ENCODE results near the gene CD81. TPM values are rescaled to one million over a fixed set of nuclear protein-coding genes. Genes with fewer than 3 reads are reported as not detected.

CD81 gene
- total RNA-seq, 4 donors from 2014 or later = 327 to 576 (median 541) TPM

GRCh38 chr11:2390091-2390724 lies 13.1 kb downstream of the CD81 start:
- peak overlapping the region in 1 of 2 donors; percentile 11 for H3K4me3 ChIP-seq
- ATAC-seq = peak; percentile 31
- H3K9me3 ChIP-seq = no peaks in the 10 kb centered on the region
- H3K36me3 ChIP-seq = peaks cover 0 to 56% of the 10 kb centered on the region in 2 donors
- no peak for TF ChIP-seq EP300 (IDR thresholded peaks at IDR 0.05)
- no peak for TF ChIP-seq CTCF (IDR thresholded peaks at IDR 0.05)
- no peak for TF ChIP-seq POLR2A (IDR thresholded peaks at IDR 0.05)
- peak; percentile 63 for TF ChIP-seq POLR2AphosphoS5 (IDR thresholded peaks at IDR 0.05)
- 37 to 40% methylated on average over 2 of the region's 23 CpGs for WGBS, 2 donors (ENCODE audit: low coverage in 1 of 2)
- peaks cover 21 to 100% (median 60%) of the 10 kb centered on the region in 3 donors for H3K4me1 ChIP-seq
- peak overlapping the region; percentile 77 to 100 (median 100) for H3K27ac ChIP-seq
- H3K27me3 ChIP-seq = no peaks in the 10 kb centered on the region

DNA sequence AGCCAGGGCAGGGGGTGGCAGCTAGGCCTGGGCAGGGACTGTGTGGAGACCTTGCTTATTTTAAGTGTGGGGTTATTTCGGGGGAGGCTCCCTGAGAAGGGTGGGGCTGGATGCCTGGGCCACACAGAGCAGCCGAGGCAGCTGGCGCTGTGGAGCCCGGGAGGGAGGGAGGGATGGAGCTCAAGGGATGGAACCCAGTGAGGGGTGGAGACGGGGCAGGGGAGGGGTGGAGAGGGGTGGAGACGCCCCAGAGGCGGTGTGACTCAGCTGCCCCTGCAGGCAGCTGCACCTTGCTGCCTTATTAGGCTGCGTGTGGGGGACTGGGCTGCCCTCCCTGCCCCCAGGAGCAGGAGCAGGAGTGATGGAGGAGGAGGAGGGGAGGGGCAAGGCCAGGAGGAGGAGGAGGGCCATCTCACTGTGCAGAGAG lies 13.6 kb downstream of the CD81 start:
- H3K4me1 ChIP-seq = peaks cover 21 to 98% (median 55%) of the 10 kb centered on the region in 3 donors
- peaks cover 0 to 58% of the 10 kb centered on the region in 2 donors for H3K36me3 ChIP-seq
- peak; percentile 89 for ATAC-seq
- H3K27me3 ChIP-seq = no peaks in the 10 kb centered on the region
- H3K9me3 ChIP-seq = no peaks in the 10 kb centered on the region
- no peak for TF ChIP-seq POLR2A (IDR thresholded peaks at IDR 0.05)
- TF ChIP-seq EP300 (IDR thresholded peaks at IDR 0.05) = no peak
- TF ChIP-seq CTCF (IDR thresholded peaks at IDR 0.05) = peak in 1 of 4 experiments; percentile 8
- TF ChIP-seq POLR2AphosphoS5 (IDR thresholded peaks at IDR 0.05) = peak; percentile 71
- H3K27ac ChIP-seq = peak overlapping the region; percentile 77 to 100 (median 100)
- H3K4me3 ChIP-seq = peak overlapping the region in 1 of 2 donors; percentile 11
- 35% methylated on average over 3 of the region's 8 CpGs; no CpG with 5 or more reads in 1 of the 2 donors for WGBS, 2 donors (ENCODE audit: low coverage in 1 of 2)

- H3K36me3 ChIP-seq = peaks cover 0 to 62% of the 10 kb centered on the region in 2 donors
These were observed 14.3 kb downstream of the CD81 start for GRCh38 chr11:2391181-2391975.

DNA sequence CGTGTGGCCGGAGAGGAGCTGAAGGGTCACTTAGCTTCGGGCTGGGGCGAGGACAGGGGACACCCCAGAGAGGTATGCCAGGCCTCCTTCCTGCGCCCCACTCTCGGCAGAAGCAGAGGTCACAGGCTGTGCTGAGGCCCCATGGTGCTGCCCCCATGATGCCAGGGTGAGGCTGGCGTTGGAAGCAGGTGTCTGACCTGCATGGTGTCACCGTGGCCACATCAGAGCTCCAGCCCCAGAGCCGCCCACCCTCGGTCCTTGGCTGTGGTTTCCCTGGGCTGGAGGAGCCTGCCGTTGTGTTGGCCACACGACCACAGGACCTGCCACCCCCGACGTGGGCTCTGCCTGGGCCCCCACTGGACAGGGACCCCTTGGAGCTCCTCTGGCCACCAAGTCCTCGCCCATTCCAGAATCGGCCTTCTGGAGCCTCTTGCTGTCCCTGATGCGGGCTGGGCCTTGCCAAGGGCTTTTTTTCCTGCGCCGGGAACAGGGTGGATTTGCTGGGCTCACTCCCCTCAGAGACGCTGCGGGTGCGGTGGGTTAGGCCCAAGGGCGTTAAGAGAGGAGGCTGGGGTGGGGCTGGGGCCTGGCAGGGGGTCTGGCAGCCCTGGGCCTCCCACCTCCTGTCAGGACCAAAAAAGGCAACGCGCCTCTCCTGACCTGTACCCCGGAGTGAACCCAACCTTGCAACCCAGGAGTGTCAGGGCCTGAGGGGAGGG lies 15.3 kb downstream of the CD81 start:
- Histone ChIP-seq H3K27ac (peak overlapping the region; percentile 73 to 100 (median 100)), H3K4me1 (peaks cover 9 to 81% (median 39%) of the 10 kb centered on the region in 3 donors), H3K36me3 (peaks cover 0 to 72% of the 10 kb centered on the region in 2 donors), H3K9me3 (no peaks in the 10 kb centered on the region), H3K4me3 (no peak overlapping the region), H3K27me3 (no peaks in the 10 kb centered on the region)
- no CpG with 5 or more reads among the region's 26 CpGs for WGBS, 2 donors (ENCODE audit: low coverage in 1 of 2)
- ATAC-seq = no peak
- TF ChIP-seq CTCF (IDR thresholded peaks at IDR 0.05) = no peak
- TF ChIP-seq POLR2AphosphoS5 (IDR thresholded peaks at IDR 0.05) = no peak
- no peak for TF ChIP-seq POLR2A (IDR thresholded peaks at IDR 0.05)
- no peak for TF ChIP-seq EP300 (IDR thresholded peaks at IDR 0.05)

More at GRCh38 chr11:2391181-2391975, 14.3 kb downstream of the CD81 start:
- WGBS, 2 donors (ENCODE audit: low coverage in 1 of 2) = no CpG with 5 or more reads among the region's 20 CpGs
- Histone ChIP-seq H3K4me3 (no peak overlapping the region), H3K27ac (peak overlapping the region; percentile 73 to 100 (median 100)), H3K4me1 (peaks cover 16 to 92% (median 49%) of the 10 kb centered on the region in 3 donors), H3K27me3 (no peaks in the 10 kb centered on the region), H3K9me3 (no peaks in the 10 kb centered on the region)
- ATAC-seq = no peak
- TF ChIP-seq POLR2A (IDR thresholded peaks at IDR 0.05) (no peak), POLR2AphosphoS5 (IDR thresholded peaks at IDR 0.05) (no peak), EP300 (IDR thresholded peaks at IDR 0.05) (no peak), CTCF (IDR thresholded peaks at IDR 0.05) (no peak)

Measured in gastroesophageal sphincter (tissue), 4 donors.